Activated naive CD4-positive, alpha-beta T cell treated with anti-CD3 and anti-CD28 coated beads for 36 hours (primary cell): ENCODE data around the gene METTL21C. TPM values are rescaled to one million over a fixed set of nuclear protein-coding genes. Genes with fewer than 3 reads are reported as not detected.
A peak's percentile ranks its signal among the peaks of the same experiment; 100 is the strongest.

Source experiments
- CTCF ChIA-PET: fragments of 350-600 bp; sonication (Branson Sonifier 250); formaldehyde crosslinking; loops from one replicate; lab custom pipeline; 2021; ENCODE audit warnings: antibody characterized with exemption; lab: Charles Lee
- DNase-seq: peaks from one replicate; pipeline ENCODE4 v3.0.0-alpha.2; 2020
- H3K27ac Mint-ChIP-seq: one replicate; pipeline ENCODE4 v1.8.0; 2021; ENCODE audit warnings: mild to moderate bottlenecking, mixed read lengths
- H3K27me3 Mint-ChIP-seq: one replicate; pipeline ENCODE4 v1.8.0; 2021; ENCODE audit warnings: low read depth, mixed read lengths
- H3K36me3 Mint-ChIP-seq: one replicate; pipeline ENCODE4 v1.8.0; 2021; ENCODE audit warnings: low read depth, mixed read lengths
- H3K4me1 Mint-ChIP-seq: one replicate; pipeline ENCODE4 v1.8.0; 2021; ENCODE audit warnings: low read depth, mixed read lengths
- H3K4me3 Mint-ChIP-seq: one replicate; pipeline ENCODE4 v1.8.0; 2021; ENCODE audit warnings: mild to moderate bottlenecking, moderate library complexity, mixed read lengths
- H3K9me3 Mint-ChIP-seq: one replicate; pipeline ENCODE4 v1.8.0; 2021; ENCODE audit warnings: mixed read lengths
- intact Hi-C: fragments of 100-400 bp; cut with micrococcal nuclease; formaldehyde crosslinking; loops from one replicate; pipeline ENCODE4 v1.15.1; 2023
- total RNA-seq, 2 experiments: library from RNA; stranded (reverse); gene quantifications; one replicate each; pipeline ENCODE4 v1.2.3, GENCODE V29; 2021

METTL21C gene
- total RNA-seq, 2 experiments from 2014 or later, result not detected

GRCh38 chr13:102651892-102652291, 43.0 kb downstream of the METTL21C start:
- no peak for DNase-seq
- Mint-ChIP-seq H3K4me1 (peaks cover 4% of the 10 kb centered on the region), H3K4me3 (no peak overlapping the region), H3K27me3 (no peaks in the 10 kb centered on the region), H3K36me3 (peaks cover 18% of the 10 kb centered on the region), H3K9me3 (no peaks in the 10 kb centered on the region), H3K27ac (no peak overlapping the region)
- intact Hi-C loops, result no loop called here
- CTCF ChIA-PET, result interaction anchor here (0.7 to 1.1 kb wide), 3 partner anchors 9 to 62 kb away, joined by 3 to 4 read pairs (median 4); no protein-coding TSS in a partner anchor

DNA sequence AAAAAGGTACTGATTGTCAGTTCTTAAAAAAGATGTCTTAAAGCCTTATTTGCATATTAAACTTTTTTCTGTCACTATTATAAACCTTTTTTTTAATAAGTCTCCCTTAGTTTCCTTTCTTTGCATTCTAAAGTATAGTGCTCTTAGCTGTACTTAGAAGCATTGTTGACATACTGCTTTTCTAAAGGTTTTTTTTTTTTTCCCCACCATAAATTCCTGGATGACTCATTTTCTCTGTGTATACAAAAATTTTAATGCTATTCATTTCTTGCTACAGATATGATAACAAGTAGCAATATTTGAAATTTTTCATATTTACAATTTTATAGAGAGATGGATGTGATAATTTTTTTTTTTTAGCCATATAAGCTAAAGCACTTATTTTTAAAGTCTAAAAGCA, 43.5 kb downstream of the METTL21C start:
- CTCF ChIA-PET, result interaction anchor here (0.7 to 1.2 kb wide), 4 partner anchors 10 to 61 kb away, joined by 3 to 4 read pairs (median 4); no protein-coding TSS in a partner anchor
- H3K27me3 Mint-ChIP-seq, result no peaks in the 10 kb centered on the region
- H3K36me3 Mint-ChIP-seq, result peaks cover 22% of the 10 kb centered on the region
- peak overlapping the region; percentile 47 for H3K27ac Mint-ChIP-seq
- no peak for DNase-seq
- H3K4me3 Mint-ChIP-seq, result no peak overlapping the region
- no peaks in the 10 kb centered on the region for H3K9me3 Mint-ChIP-seq
- peaks cover 4% of the 10 kb centered on the region for H3K4me1 Mint-ChIP-seq
- intact Hi-C loops, result no loop called here

DNA sequence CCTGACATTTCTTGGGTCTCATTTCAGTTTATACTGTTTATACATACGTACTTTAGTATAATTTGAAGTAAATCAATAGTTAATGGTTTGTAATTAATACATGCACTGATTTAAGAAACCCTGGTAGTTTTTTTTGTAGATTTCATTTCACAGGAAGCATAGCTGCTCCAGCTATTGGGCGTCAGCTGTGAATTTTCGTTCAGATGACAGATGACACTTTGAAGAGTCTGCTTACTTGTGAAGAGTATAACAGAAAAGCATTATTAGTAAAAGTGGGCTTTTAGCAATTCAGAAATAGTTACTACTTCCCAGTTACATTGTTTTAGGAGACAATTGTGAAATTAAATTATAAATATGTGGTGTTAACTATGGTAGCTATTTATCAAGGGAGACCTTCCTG, 44.4 kb downstream of the METTL21C start:
- intact Hi-C loops, result no loop called here
- H3K9me3 Mint-ChIP-seq, result no peaks in the 10 kb centered on the region
- DNase-seq, result no peak
- no peak overlapping the region for H3K27ac Mint-ChIP-seq
- H3K36me3 Mint-ChIP-seq, result peaks cover 24% of the 10 kb centered on the region
- no peaks in the 10 kb centered on the region for H3K27me3 Mint-ChIP-seq
- CTCF ChIA-PET, result interaction anchor here (0.6 to 1.2 kb wide), 2 partner anchors 9 to 150 kb away, joined by 3 to 4 read pairs; no protein-coding TSS in a partner anchor
- peaks cover 4% of the 10 kb centered on the region for H3K4me1 Mint-ChIP-seq
- H3K4me3 Mint-ChIP-seq, result no peak overlapping the region

- CTCF ChIA-PET, result interaction anchor here (0.6 kb wide), 1 partner anchor 58 kb away, joined by 3 read pairs; no protein-coding TSS in a partner anchor
- peaks cover 33% of the 10 kb centered on the region for H3K36me3 Mint-ChIP-seq
- no peak overlapping the region for H3K27ac Mint-ChIP-seq
- no peaks in the 10 kb centered on the region for H3K27me3 Mint-ChIP-seq
- intact Hi-C loops, result no loop called here
- no peak for DNase-seq
- peaks cover 10% of the 10 kb centered on the region for H3K4me1 Mint-ChIP-seq
- no peaks in the 10 kb centered on the region for H3K9me3 Mint-ChIP-seq
- no peak overlapping the region for H3K4me3 Mint-ChIP-seq
These were observed 46.8 kb downstream of the METTL21C start for GRCh38 chr13:102648046-102648445.

- Mint-ChIP-seq H3K27me3 (no peaks in the 10 kb centered on the region), H3K9me3 (no peaks in the 10 kb centered on the region), H3K27ac (no peak overlapping the region), H3K36me3 (peaks cover 33% of the 10 kb centered on the region), H3K4me1 (peaks cover 10% of the 10 kb centered on the region), H3K4me3 (no peak overlapping the region)
- intact Hi-C loops, result no loop called here
- CTCF ChIA-PET, result interaction anchor here (1.2 kb wide), 1 partner anchor 53 kb away, joined by 3 read pairs; no protein-coding TSS in a partner anchor
- no peak for DNase-seq
These were observed 49.1 kb downstream of the METTL21C start for GRCh38 chr13:102645701-102646100.

- Mint-ChIP-seq H3K36me3 (peaks cover 35% of the 10 kb centered on the region), H3K4me3 (no peak overlapping the region), H3K27me3 (no peaks in the 10 kb centered on the region), H3K9me3 (no peaks in the 10 kb centered on the region), H3K4me1 (peaks cover 10% of the 10 kb centered on the region), H3K27ac (peak overlapping the region; percentile 47)
- CTCF ChIA-PET, result interaction anchor here (1.0 kb wide), 1 partner anchor 226 kb away, joined by 3 read pairs; no protein-coding TSS in a partner anchor
- no peak for DNase-seq
- intact Hi-C loops, result loop anchor here (2.0 kb wide), 1 partner anchor 41 kb away; no protein-coding TSS in a partner anchor
These were observed 51.2 kb downstream of the METTL21C start for GRCh38 chr13:102643656-102644055.

GRCh38 chr13:102642475-102642874, 52.4 kb downstream of the METTL21C start:
- Mint-ChIP-seq H3K27ac (no peak overlapping the region), H3K27me3 (no peaks in the 10 kb centered on the region), H3K4me1 (peaks cover 10% of the 10 kb centered on the region), H3K36me3 (peaks cover 39% of the 10 kb centered on the region), H3K9me3 (no peaks in the 10 kb centered on the region), H3K4me3 (no peak overlapping the region)
- CTCF ChIA-PET, result interaction anchor here (0.6 to 1.3 kb wide), 5 partner anchors 20 to 228 kb away, joined by 3 to 5 read pairs (median 3); partner anchors contain the start of gene ERCC5
- intact Hi-C loops, result loop anchor here (2.0 kb wide), 1 partner anchor 40 kb away; no protein-coding TSS in a partner anchor
- no peak for DNase-seq

DNA sequence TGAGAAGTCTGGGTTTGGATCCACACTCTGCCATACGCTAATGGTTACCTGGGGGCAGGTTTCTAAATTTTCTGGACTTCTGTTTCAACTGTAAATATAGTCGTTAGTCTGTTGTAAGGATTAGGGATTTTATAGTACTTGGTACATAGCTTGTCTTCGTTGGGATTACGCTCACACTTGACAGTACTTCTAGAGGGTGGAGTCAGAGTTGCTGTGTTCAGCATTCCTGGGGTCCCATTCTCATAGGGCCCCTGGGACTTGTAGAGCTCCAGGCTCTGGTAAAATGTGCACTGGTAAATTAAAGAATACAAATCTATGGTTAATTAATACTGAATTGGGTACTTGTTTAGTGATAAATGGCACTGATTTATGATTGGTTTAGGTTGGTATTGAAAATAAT, 52.8 kb downstream of the METTL21C start:
- Mint-ChIP-seq H3K4me1 (peaks cover 10% of the 10 kb centered on the region), H3K4me3 (no peak overlapping the region), H3K27ac (no peak overlapping the region), H3K27me3 (no peaks in the 10 kb centered on the region), H3K36me3 (peaks cover 42% of the 10 kb centered on the region), H3K9me3 (no peaks in the 10 kb centered on the region)
- intact Hi-C loops, result loop anchor here (2.0 kb wide), 1 partner anchor 39 kb away; no protein-coding TSS in a partner anchor
- CTCF ChIA-PET, result interaction anchor here (0.6 to 1.3 kb wide), 3 partner anchors 19 to 207 kb away, joined by 3 to 5 read pairs (median 3); partner anchors contain the start of gene ERCC5
- no peak for DNase-seq

- Mint-ChIP-seq H3K4me3 (no peak overlapping the region), H3K9me3 (no peaks in the 10 kb centered on the region), H3K27ac (no peak overlapping the region), H3K27me3 (no peaks in the 10 kb centered on the region), H3K4me1 (peaks cover 9% of the 10 kb centered on the region), H3K36me3 (peaks cover 44% of the 10 kb centered on the region)
- DNase-seq, result no peak
- CTCF ChIA-PET, result interaction anchor here (0.6 to 1.2 kb wide), 2 partner anchors 12 to 138 kb away, joined by 3 read pairs; no protein-coding TSS in a partner anchor
- intact Hi-C loops, result no loop called here
These were observed 56.1 kb downstream of the METTL21C start for GRCh38 chr13:102638741-102639140.

Other genes starting within 250 kb of the METTL21C start
- 10 to 100 TPM; 51.9 to 54.7 TPM for gene TPP2, start 98.1 kb downstream of the METTL21C start, total RNA-seq
- gene TEX30, start 78.7 kb upstream of the METTL21C start, total RNA-seq, result 10 to 100 TPM; 20.8 to 23.0 TPM
- gene POGLUT2, start 103.9 kb upstream of the METTL21C start, total RNA-seq, result 1 to 10 TPM; 2.1 to 3.7 TPM
- gene BIVM, start 104.1 kb upstream of the METTL21C start, total RNA-seq, result 10 to 100 TPM in 1 of 2 experiments, 1 to 10 TPM in 1; 9.9 to 11.1 TPM
- 10 to 100 TPM; 52.0 to 54.0 TPM for gene ERCC5, start 151.0 kb upstream of the METTL21C start, total RNA-seq